GM12878 (cell line): ENCODE data around the gene PCED1A. TPM values are rescaled to one million over a fixed set of nuclear protein-coding genes. Genes with fewer than 3 reads are reported as not detected.

Experiments used
- BHLHE40 ChIP-seq, 2 experiments: fragments of 450-650 bp in 1 of 2; IDR thresholded peaks; 2 replicates each; pipeline ENCODE4 v1.6.1; 2011 to 2017; ENCODE audit warnings: low read depth in 2 of 2, borderline replicate concordance in 1 of 2, improper control_type of control experiment in 1 of 2, low read length in 1 of 2, mild to moderate bottlenecking in 1 of 2
- CHD2 ChIP-seq: IDR thresholded peaks from 2 replicates; pipeline ENCODE4 v1.6.1; 2011; ENCODE audit warnings: low read depth, low read length, improper control_type of control experiment, borderline replicate concordance
- CREB1 ChIP-seq: IDR thresholded peaks from 2 replicates; pipeline ENCODE4 v1.6.1; 2012; ENCODE audit warnings: low read depth, mild to moderate bottlenecking, inconsistent platforms
- EED ChIP-seq: sonication (generic); IDR thresholded peaks from 2 replicates; pipeline ENCODE4 v1.6.1; 2016; ENCODE audit warnings: antibody characterized with exemption, low read depth
- MEF2A ChIP-seq: IDR thresholded peaks from 2 replicates; pipeline ENCODE4 v1.6.1; 2011; ENCODE audit warnings: low read depth, mild to moderate bottlenecking, low read length, moderate library complexity; ENCODE audit not compliant: insufficient read depth
- MTA3 ChIP-seq: IDR thresholded peaks from 2 replicates; pipeline ENCODE4 v1.6.1; 2012; ENCODE audit warnings: low read length, inconsistent platforms, borderline replicate concordance
- MYB ChIP-seq: fragments of 150-350 bp; IDR thresholded peaks from 2 replicates; pipeline ENCODE4 v1.6.1; 2014; ENCODE audit warnings: mild to moderate bottlenecking, low read depth, low read length, borderline replicate concordance
- MYC ChIP-seq: IDR thresholded peaks from 2 replicates; pipeline ENCODE4 v1.6.1; 2011; ENCODE audit warnings: mild to moderate bottlenecking, low read length, moderate library complexity, inconsistent platforms; ENCODE audit not compliant: insufficient read depth, insufficient replicate concordance, insufficient read length, severe bottlenecking
- PAX8 ChIP-seq: fragments of 450-650 bp; IDR thresholded peaks from 2 replicates; pipeline ENCODE4 v1.6.1; 2017; ENCODE audit warnings: mild to moderate bottlenecking, moderate library complexity
- POLR2AphosphoS2 ChIP-seq: IDR thresholded peaks from 2 replicates; pipeline ENCODE4 v1.6.1; 2011; ENCODE audit warnings: low read depth, mild to moderate bottlenecking, low read length, improper control_type of control experiment, moderate library complexity
- RAD51 ChIP-seq: fragments of 450-650 bp; IDR thresholded peaks from 2 replicates; pipeline ENCODE4 v1.6.1; 2016; ENCODE audit warnings: moderate library complexity, mild to moderate bottlenecking, inconsistent platforms
- REST ChIP-seq: IDR thresholded peaks from 2 replicates; pipeline ENCODE4 v1.6.1; 2012; ENCODE audit warnings: mild to moderate bottlenecking, low read depth, low read length
- ZBED1 ChIP-seq: IDR thresholded peaks from 2 replicates; pipeline ENCODE4 v1.6.1; 2016; ENCODE audit warnings: borderline replicate concordance
- ZBTB11 ChIP-seq: fragments of 450-650 bp; formaldehyde crosslinking; IDR thresholded peaks from 2 replicates; pipeline ENCODE4 v1.5.0; 2022; ENCODE audit warnings: mild to moderate bottlenecking, missing genetic modification characterization
- ZNF207 ChIP-seq: fragments of 450-650 bp; IDR thresholded peaks from 2 replicates; pipeline ENCODE4 v1.6.1; 2014; ENCODE audit warnings: antibody characterized with exemption, mild to moderate bottlenecking, borderline replicate concordance
- polyA plus RNA-seq, 11 experiments: library from polyadenylated mRNA; depleted of rRNA in 4 of 11; unstranded in 6 of 11; stranded (reverse) in 5 of 11; fragments of >200 nt; fragmentation: Nextera tagmentation in 4 of 11; fragmentation: Illumina TruSeq in 1 of 11; extraction: Ambion mirVana in 4 of 11; extraction: Trizol in 1 of 11; gene quantifications; 1 replicate in 1 of 11; 2 replicates in 10 of 11; pipeline versions ENCODE4 v1.2.1 to v1.2.3, GENCODE V29; 2011 to 2016; ENCODE audit warnings: inconsistent platforms in 2 of 11, missing spikeins in 2 of 11, low read depth in 1 of 11
- total RNA-seq, 4 experiments: library from RNA; depleted of rRNA in 3 of 4; stranded (reverse); fragments of >200 nt in 3 of 4; fragmentation: Illumina TruSeq in 1 of 4; extraction: Trizol in 1 of 4; gene quantifications; 2 replicates each; pipeline versions ENCODE4 v1.2.1 to v1.2.3, GENCODE V29; 2013 to 2021
- TF ChIP-seq, protein P1 (sequence below): fragments of 450-650 bp; formaldehyde crosslinking; IDR thresholded peaks from 2 replicates; pipeline ENCODE4 v1.4.0; 2020; ENCODE audit warnings: mild to moderate bottlenecking, moderate library complexity
- TF ChIP-seq, protein P2 (sequence below): fragments of 450-650 bp; IDR thresholded peaks from 2 replicates; pipeline ENCODE4 v1.6.1; 2017; ENCODE audit warnings: mild to moderate bottlenecking, low read depth, inconsistent platforms; ENCODE audit not compliant: poor library complexity, severe bottlenecking

PCED1A gene
- total and polyA plus RNA-seq, 10 of the 15 experiments (the other 5 are each of a cell fraction or from before 2014, with no cell fraction given) = 4.5 to 30.9 (median 12.0) TPM

- TF ChIP-seq MTA3 = 0 out of 2 replicates have a peak, but pooled peaks have one; percentile 42
- no peak for TF ChIP-seq ZNF207
- no peak for TF ChIP-seq CHD2
- TF ChIP-seq MYB = no peak
- TF ChIP-seq REST = no peak
- TF ChIP-seq MEF2A = no peak
- no peak for TF ChIP-seq RAD51
- TF ChIP-seq ZBED1 = no peak
- TF ChIP-seq, protein P1, sequence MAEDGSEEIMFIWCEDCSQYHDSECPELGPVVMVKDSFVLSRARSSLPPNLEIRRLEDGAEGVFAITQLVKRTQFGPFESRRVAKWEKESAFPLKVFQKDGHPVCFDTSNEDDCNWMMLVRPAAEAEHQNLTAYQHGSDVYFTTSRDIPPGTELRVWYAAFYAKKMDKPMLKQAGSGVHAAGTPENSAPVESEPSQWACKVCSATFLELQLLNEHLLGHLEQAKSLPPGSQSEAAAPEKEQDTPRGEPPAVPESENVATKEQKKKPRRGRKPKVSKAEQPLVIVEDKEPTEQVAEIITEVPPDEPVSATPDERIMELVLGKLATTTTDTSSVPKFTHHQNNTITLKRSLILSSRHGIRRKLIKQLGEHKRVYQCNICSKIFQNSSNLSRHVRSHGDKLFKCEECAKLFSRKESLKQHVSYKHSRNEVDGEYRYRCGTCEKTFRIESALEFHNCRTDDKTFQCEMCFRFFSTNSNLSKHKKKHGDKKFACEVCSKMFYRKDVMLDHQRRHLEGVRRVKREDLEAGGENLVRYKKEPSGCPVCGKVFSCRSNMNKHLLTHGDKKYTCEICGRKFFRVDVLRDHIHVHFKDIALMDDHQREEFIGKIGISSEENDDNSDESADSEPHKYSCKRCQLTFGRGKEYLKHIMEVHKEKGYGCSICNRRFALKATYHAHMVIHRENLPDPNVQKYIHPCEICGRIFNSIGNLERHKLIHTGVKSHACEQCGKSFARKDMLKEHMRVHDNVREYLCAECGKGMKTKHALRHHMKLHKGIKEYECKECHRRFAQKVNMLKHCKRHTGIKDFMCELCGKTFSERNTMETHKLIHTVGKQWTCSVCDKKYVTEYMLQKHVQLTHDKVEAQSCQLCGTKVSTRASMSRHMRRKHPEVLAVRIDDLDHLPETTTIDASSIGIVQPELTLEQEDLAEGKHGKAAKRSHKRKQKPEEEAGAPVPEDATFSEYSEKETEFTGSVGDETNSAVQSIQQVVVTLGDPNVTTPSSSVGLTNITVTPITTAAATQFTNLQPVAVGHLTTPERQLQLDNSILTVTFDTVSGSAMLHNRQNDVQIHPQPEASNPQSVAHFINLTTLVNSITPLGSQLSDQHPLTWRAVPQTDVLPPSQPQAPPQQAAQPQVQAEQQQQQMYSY = no peak
- TF ChIP-seq PAX8 = no peak
- TF ChIP-seq ZBTB11 (CRISPR knock-in tag) = no peak
- no peak for TF ChIP-seq POLR2AphosphoS2
- TF ChIP-seq CREB1 = no peak
- no peak for TF ChIP-seq EED
- no peak for TF ChIP-seq MYC
- TF ChIP-seq BHLHE40 (IDR thresholded peaks at IDR 0.05; ENCODE audit: borderline replicate concordance in 1 of 2, low read depth in 2 of 2, low read length in 1 of 2) = peak in 1 of 2 experiments; percentile 38; a peak in 1 of 4 replicates
- TF ChIP-seq, protein P2, sequence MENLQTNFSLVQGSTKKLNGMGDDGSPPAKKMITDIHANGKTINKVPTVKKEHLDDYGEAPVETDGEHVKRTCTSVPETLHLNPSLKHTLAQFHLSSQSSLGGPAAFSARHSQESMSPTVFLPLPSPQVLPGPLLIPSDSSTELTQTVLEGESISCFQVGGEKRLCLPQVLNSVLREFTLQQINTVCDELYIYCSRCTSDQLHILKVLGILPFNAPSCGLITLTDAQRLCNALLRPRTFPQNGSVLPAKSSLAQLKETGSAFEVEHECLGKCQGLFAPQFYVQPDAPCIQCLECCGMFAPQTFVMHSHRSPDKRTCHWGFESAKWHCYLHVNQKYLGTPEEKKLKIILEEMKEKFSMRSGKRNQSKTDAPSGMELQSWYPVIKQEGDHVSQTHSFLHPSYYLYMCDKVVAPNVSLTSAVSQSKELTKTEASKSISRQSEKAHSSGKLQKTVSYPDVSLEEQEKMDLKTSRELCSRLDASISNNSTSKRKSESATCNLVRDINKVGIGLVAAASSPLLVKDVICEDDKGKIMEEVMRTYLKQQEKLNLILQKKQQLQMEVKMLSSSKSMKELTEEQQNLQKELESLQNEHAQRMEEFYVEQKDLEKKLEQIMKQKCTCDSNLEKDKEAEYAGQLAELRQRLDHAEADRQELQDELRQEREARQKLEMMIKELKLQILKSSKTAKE = no peak
Observed at GRCh38 chr20:2872459-2873009, 32.1 kb upstream of the PCED1A start (continued).
